NCI-H748 (cell line): ENCODE results near the gene SORD.

ENCODE experiments used
- DNase-seq: peaks from one replicate; lab custom pipeline; 2025; ENCODE audit not compliant: unreplicated experiment; lab: John Stamatoyannopoulos, UW

Gene SORD

DNA sequence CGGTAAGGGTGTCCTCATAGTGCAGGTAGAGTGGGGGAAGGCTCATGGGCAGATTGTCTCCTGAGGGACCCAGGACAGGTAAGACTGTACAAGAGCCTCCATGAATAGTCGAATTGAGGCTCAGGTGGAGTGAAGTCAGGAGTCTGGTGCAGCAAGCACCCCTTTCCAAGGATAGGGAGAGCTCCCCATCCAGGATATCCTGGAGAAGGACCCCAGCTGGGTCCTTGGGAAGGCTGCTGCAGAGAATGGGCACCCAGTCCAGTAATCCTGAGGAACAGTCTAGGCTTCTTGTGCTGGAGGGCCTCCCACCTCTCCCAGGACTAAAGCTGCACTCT lies 91.7 kb downstream of the SORD start:
- DNase-seq, result no peak

DNA sequence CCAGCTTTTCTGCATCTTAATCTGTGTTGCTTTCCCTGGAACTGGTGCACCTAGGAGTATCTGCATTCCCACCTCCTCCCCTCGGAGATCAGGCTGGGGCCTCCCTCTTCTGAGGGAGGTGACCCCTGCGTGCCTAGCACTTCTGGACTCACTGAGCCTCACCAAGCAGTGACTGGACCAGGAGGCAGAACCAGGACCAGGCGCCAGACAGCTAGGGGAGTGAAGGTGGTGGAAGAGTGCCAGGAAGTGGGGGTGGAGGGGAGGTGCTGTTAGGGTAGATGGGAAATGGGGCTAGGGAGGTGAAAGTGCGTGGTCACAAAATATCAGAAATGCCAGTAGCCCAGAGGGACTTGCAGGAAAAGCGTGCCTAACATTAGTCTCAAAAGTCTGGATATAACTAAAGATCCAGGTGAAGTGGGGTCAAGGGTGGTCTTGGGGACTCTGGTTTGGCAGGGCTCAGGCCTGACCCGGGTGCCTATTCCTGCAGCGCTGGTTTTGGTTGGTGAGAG lies 92.4 kb downstream of the SORD start:
- no peak for DNase-seq

GRCh38 chr15:45116006-45116481 lies 93.0 kb downstream of the SORD start:
- DNase-seq, result no peak

GRCh38 chr15:45116482-45117307 lies 93.7 kb downstream of the SORD start:
- DNase-seq, result no peak

- DNase-seq, result no peak
These were observed 94.5 kb downstream of the SORD start for GRCh38 chr15:45117308-45118130.

- peak; percentile 87 for DNase-seq
These were observed 95.2 kb downstream of the SORD start for GRCh38 chr15:45118131-45118588.

GRCh38 chr15:45118996-45119395 lies 96.0 kb downstream of the SORD start:
- DNase-seq, result no peak

DNA sequence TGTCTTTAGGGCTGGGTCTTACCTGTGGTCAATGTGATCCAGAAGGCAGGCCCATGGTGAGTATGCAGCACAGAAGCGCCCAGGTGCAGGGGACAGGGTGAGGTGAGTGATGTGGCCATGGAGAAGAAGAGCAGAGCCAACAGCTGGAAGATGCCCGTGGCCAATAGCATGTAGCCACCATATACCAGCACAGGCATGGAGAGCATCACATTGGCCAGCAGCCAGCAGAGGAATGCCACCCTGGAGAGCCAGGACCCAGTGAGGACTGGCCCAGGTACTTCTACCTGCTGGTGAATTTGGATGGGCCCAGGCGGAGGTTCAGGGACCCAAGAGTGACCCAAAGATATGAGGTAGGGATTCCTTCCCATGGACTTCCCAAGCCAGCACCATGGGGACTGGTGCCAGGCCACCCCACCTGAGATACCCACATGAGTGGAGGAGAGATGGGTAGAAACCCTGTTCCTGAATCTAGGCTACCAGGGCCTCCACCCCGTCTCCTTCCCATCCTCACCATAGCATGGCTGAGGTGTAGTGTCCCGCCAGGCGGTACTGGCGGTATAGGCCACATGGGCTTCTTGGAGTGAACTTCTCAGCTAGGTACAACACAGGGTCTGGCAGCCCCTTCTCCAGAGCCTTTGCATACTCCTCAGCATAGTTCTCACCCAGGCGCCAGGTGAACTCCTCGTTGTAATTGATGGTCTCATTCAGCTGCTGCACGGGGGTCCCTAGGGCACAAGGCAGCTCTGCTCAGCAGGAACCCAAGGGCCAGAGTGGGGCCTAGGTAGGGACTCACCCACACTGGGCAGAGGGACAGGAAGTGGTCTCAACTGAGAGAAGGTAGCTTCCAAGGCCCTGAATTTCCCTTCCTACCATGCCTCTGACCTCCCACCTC lies 97.3 kb downstream of the SORD start:
- no peak for DNase-seq

DNA sequence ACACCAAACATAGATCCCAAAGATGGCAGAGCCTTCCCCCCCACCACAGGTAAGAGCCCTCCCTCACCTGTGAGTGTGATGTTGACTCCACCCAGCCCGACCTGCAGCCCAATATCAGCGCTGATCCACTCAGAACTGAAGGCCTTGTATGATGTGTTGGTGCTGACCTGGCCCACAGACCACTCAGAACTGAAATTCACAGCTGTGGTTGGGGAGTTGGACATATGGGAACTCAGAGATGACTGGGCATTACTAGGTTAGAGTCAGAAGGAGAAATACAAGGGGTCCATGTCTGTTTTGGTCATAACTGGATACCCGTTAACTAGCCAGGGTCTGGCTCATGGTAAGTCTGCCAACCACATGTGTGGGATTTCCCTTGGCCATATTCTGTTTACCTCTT lies 98.0 kb downstream of the SORD start:
- DNase-seq, result no peak

DNA sequence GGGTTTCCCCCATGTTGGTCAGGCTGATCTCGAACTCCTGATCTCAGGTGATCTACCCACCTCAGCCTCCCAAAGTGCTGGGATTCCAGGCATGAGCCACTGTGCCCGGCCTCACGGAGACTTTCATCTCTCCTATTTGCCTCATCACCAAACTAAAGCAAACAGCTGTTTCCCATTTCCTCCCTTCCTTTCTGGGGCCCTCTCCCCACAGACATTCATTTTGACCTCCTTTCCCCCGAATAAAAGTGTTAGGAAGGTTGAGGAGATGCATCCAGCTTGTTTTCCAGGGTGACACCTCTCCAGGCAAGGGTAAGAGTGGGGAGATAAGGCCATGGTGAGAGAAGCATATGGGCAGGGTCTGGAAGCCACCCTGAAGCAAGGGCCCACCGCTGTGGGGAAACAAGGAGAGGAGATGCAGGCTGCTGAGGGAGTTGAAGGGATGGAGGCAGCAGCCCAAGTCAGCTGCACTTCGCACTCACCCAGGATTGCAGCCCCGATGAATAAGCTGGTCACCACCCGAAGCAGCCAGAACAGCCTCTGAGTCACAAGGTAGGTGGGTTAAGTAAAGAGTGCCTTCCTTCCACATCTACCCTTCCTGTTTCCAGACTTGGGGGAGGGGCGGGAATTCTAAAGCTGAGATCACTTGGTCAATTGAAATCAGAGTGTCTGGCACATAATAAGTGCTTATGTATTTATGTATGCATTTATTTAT lies 98.9 kb downstream of the SORD start:
- DNase-seq, result no peak

- DNase-seq, result no peak
These were observed 99.7 kb downstream of the SORD start for GRCh38 chr15:45122719-45123118.

DNA sequence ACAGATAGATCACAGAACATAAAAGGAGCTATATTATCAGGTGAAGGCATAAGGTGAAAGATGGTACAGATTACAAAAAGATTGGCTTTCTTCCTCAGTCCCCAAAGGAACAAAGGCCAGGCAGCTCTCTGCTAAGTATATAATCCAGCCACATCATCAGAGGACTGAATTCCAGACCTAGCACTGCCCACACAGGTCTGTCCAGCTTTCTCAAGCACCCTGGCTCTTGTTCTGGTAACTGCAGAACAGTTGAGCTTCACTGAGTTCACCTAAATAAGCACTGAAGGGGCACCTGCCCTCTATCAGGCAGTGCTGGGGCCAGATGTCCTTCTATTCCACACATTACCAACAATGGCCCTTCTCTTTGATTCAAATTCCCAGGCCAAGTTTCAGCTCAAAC lies 100.4 kb downstream of the SORD start:
- no peak for DNase-seq

GRCh38 chr15:45126535-45127158 lies 103.7 kb downstream of the SORD start:
- DNase-seq, result peak; percentile 33
